Loucy (cell line): ENCODE data around the gene STAT4.

Source experiments
- CTCF ChIP-seq: fragments of 200-600 bp; sonication (generic); conservative IDR thresholded peaks from 2 replicates; pipeline ENCODE4 v1.5.1; 2014; ENCODE audit warnings: mild to moderate bottlenecking, antibody characterized with exemption, low read length
- EZH2phosphoT487 ChIP-seq: fragments of 200-600 bp; IDR thresholded peaks from 2 replicates; pipeline ENCODE4 v1.6.1; 2018; ENCODE audit warnings: antibody characterized with exemption, mild to moderate bottlenecking, moderate library complexity, borderline replicate concordance

DNA sequence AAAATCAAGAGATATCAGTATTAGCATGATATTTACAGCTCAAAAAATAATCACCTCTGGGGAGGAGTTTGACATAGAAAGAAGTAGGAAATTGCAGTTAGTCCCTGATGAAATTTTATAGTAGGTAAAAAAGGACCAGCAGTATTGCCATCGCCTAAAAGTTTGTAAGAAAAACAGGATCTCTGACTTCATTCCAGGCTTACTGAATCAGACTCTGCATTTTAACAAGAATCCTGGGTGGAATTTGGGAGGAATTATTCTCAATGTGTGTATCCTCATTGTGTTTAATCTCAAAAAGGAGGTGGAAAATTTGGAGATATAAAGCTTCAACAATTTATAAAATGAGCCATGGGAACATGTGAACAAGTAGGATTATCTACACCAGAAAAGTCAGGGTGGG, 105.7 kb downstream of the STAT4 start:
- TF ChIP-seq EZH2phosphoT487 (no peak), CTCF (no peak)
